ENCODE data around the gene EEF2KMT.
"Not testable (repeated sequence)": the region's sequence is repeated elsewhere in the genome, so short reads cannot be mapped to it uniquely, and the experiment has no call there.

DNA sequence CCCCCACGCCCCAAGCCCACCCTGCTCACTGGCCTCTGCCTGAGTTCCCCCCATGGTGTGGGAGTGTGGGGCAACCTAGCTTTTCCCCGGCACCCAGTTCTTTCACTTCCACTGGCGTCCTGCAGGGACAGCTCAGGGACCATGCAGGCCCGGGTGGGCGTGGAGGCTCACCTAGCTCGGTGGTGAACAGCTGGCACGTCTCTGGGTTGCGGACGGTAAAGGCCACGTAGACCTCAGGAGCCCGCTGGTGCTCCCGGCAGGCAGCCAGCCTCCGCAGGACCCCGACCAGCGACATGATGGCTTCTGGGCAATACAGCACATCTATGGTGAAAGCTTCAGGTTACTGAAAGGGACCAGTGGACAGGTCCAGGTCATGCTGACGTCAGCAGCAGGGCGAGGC is 8.7 kb downstream of the EEF2KMT start:
- TF ChIP-seq, protein P1, sequence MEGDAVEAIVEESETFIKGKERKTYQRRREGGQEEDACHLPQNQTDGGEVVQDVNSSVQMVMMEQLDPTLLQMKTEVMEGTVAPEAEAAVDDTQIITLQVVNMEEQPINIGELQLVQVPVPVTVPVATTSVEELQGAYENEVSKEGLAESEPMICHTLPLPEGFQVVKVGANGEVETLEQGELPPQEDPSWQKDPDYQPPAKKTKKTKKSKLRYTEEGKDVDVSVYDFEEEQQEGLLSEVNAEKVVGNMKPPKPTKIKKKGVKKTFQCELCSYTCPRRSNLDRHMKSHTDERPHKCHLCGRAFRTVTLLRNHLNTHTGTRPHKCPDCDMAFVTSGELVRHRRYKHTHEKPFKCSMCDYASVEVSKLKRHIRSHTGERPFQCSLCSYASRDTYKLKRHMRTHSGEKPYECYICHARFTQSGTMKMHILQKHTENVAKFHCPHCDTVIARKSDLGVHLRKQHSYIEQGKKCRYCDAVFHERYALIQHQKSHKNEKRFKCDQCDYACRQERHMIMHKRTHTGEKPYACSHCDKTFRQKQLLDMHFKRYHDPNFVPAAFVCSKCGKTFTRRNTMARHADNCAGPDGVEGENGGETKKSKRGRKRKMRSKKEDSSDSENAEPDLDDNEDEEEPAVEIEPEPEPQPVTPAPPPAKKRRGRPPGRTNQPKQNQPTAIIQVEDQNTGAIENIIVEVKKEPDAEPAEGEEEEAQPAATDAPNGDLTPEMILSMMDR (IDR thresholded peaks at IDR 0.05 in 8 of 11, conservative IDR thresholded peaks at IDR 0.05 in 3 of 11) = not testable (repeated sequence)
- TF ChIP-seq POLR2A, POLR2AphosphoS5 (IDR thresholded peaks at IDR 0.05): not testable (repeated sequence)
